IMR-90 (cell line): ENCODE data around the gene INTS2. TPM values are rescaled to one million over a fixed set of nuclear protein-coding genes. Genes with fewer than 3 reads are reported as not detected.
A peak's percentile ranks its signal among the peaks of the same experiment; 100 is the strongest.

Experiments used
- ATAC-seq: fragments of 200-7000 bp; cut with Tn5 transposase; 2 replicates; pipeline ENCODE4 v1.9.1; 2020; ENCODE audit warnings: low read depth, mild to moderate bottlenecking, moderate library complexity
- BruUV-seq: library from RNA; stranded (reverse); fragments of 400-500 nt; replicated peaks from 2 replicates; lab custom pipeline; 2021; lab: Mats Ljungman, UMichigan
- CTCF ChIA-PET: fragments of 300-600 bp; formaldehyde crosslinking; extraction: SDS; loops from one replicate; lab custom pipeline; 2021; ENCODE audit warnings: antibody characterized with exemption; lab: Yijun Ruan, JAX
- POLR2A ChIA-PET: fragments of 300-600 bp; sonication (Branson Sonifier 250); formaldehyde crosslinking; loops from one replicate; lab custom pipeline; 2022; ENCODE audit warnings: antibody characterized with exemption; ENCODE audit not compliant: unreplicated experiment; lab: Charles Lee
- DNase-seq: peaks from one replicate; pipeline ENCODE4 v3.0.0; 2013
- H2AFZ ChIP-seq: replicated peaks from 2 replicates; pipeline ENCODE3; 2013; ENCODE audit warnings: low read length, mild to moderate bottlenecking; ENCODE audit not compliant: poor library complexity
- H2AK5ac ChIP-seq: 2 replicates; pipeline ENCODE4 v1.6.1; 2013; ENCODE audit warnings: low read depth, low read length, inconsistent platforms
- H2AK9ac ChIP-seq: replicated peaks from 2 replicates; pipeline ENCODE3; 2013; ENCODE audit warnings: mild to moderate bottlenecking, low read depth, low read length, moderate library complexity; ENCODE audit not compliant: poor library complexity
- H2BK120ac ChIP-seq: 2 replicates; pipeline ENCODE4 v1.6.1; 2013; ENCODE audit warnings: low read depth, low read length, inconsistent platforms
- H2BK15ac ChIP-seq: 3 replicates; pipeline ENCODE4 v1.6.1; 2013; ENCODE audit warnings: low read depth, low read length, inconsistent platforms
- H2BK20ac ChIP-seq: 2 replicates; pipeline ENCODE4 v1.6.1; 2013; ENCODE audit warnings: low read depth, mild to moderate bottlenecking, inconsistent platforms, low read length, moderate library complexity
- H2BK5ac ChIP-seq: 2 replicates; pipeline ENCODE4 v1.6.1; 2013; ENCODE audit warnings: mild to moderate bottlenecking, low read depth, low read length, inconsistent platforms; ENCODE audit not compliant: poor library complexity, severe bottlenecking
- H3K14ac ChIP-seq: replicated peaks from 2 replicates; pipeline ENCODE4 v1.6.1; 2013; ENCODE audit warnings: low read depth, low read length, inconsistent platforms
- H3K18ac ChIP-seq: 2 replicates; pipeline ENCODE4 v1.6.1; 2013; ENCODE audit warnings: low read depth, low read length, control low read depth
- H3K23ac ChIP-seq: 2 replicates; pipeline ENCODE4 v1.6.1; 2013; ENCODE audit warnings: low read depth, low read length, inconsistent platforms
- H3K27ac ChIP-seq: 2 replicates; pipeline ENCODE4 v1.5.1; 2013; ENCODE audit warnings: mild to moderate bottlenecking, control low read depth, low read length; ENCODE audit not compliant: insufficient read depth
- H3K27me3 ChIP-seq: 2 replicates; pipeline ENCODE4 v1.6.1; 2013; ENCODE audit warnings: low read length; ENCODE audit not compliant: control insufficient read depth, insufficient read depth
- H3K36me3 ChIP-seq: 2 replicates; pipeline ENCODE4 v1.6.1; 2013; ENCODE audit warnings: low read length, mixed read lengths; ENCODE audit not compliant: control insufficient read depth, insufficient read depth
- H3K4ac ChIP-seq: 2 replicates; pipeline ENCODE4 v1.6.1; 2013; ENCODE audit warnings: low read depth, low read length, inconsistent platforms
- H3K4me1 ChIP-seq: 2 replicates; pipeline ENCODE4 v1.6.1; 2013; ENCODE audit warnings: low read length, mixed read lengths; ENCODE audit not compliant: control insufficient read depth, insufficient read depth
- H3K4me2 ChIP-seq: 2 replicates; pipeline ENCODE4 v1.6.1; 2013; ENCODE audit warnings: low read depth, mild to moderate bottlenecking, control low read depth, low read length, moderate library complexity
- H3K4me3 ChIP-seq: 2 replicates; pipeline ENCODE4 v1.5.1; 2013; ENCODE audit warnings: low read depth, mild to moderate bottlenecking, control low read depth, low read length, moderate library complexity; ENCODE audit not compliant: insufficient read depth
- H3K56ac ChIP-seq: 2 replicates; pipeline ENCODE4 v1.6.1; 2013; ENCODE audit warnings: low read length, inconsistent platforms; ENCODE audit not compliant: insufficient read depth; ENCODE audit errors: extremely low read depth
- H3K79me1 ChIP-seq, 2 experiments: 2 replicates each; pipeline ENCODE4 v1.6.1; 2013; ENCODE audit warnings: low read length in 2 of 2, inconsistent platforms in 1 of 2, low read depth in 1 of 2
- H3K9ac ChIP-seq: 2 replicates; pipeline ENCODE4 v1.6.1; 2013; ENCODE audit warnings: low read depth, low read length, control low read depth
- H3K9me1 ChIP-seq: 2 replicates; pipeline ENCODE4 v1.6.1; 2013; ENCODE audit warnings: low read length, inconsistent platforms; ENCODE audit not compliant: insufficient read depth
- H3K9me3 ChIP-seq: 2 replicates; pipeline ENCODE4 v1.6.1; 2013; ENCODE audit warnings: low read length; ENCODE audit not compliant: control insufficient read depth, insufficient read depth
- H4K20me1 ChIP-seq: 2 replicates; pipeline ENCODE4 v1.6.1; 2013; ENCODE audit warnings: low read length, inconsistent platforms; ENCODE audit not compliant: insufficient read depth
- H4K5ac ChIP-seq: 2 replicates; pipeline ENCODE4 v1.6.1; 2013; ENCODE audit warnings: mild to moderate bottlenecking, low read depth, low read length, control low read depth
- H4K8ac ChIP-seq, 2 experiments: 2 replicates each; pipeline ENCODE4 v1.6.1; 2013; ENCODE audit warnings: low read depth in 2 of 2, low read length in 2 of 2, control low read depth in 1 of 2, inconsistent platforms in 1 of 2
- H4K91ac ChIP-seq: 2 replicates; pipeline ENCODE4 v1.6.1; 2013; ENCODE audit warnings: low read depth, low read length, inconsistent platforms; ENCODE audit not compliant: insufficient read depth
- BHLHE40 ChIP-seq: fragments of 150-350 bp; IDR thresholded peaks from 2 replicates; pipeline ENCODE4 v1.6.1; 2016; ENCODE audit warnings: mild to moderate bottlenecking, low read depth, low read length
- CEBPB ChIP-seq: IDR thresholded peaks from 2 replicates; pipeline ENCODE4 v1.6.1; 2012; ENCODE audit warnings: low read depth, low read length, improper control_type of control experiment
- CHD1 ChIP-seq: IDR thresholded peaks from 2 replicates; pipeline ENCODE4 v1.6.1; 2012; ENCODE audit warnings: low read depth, low read length, improper control_type of control experiment
- CTCF ChIP-seq: conservative IDR thresholded peaks from 2 replicates; pipeline ENCODE4 v1.5.1; 2012; ENCODE audit warnings: mild to moderate bottlenecking, low read depth, low read length, improper control_type of control experiment
- ELK1 ChIP-seq: fragments of 150-350 bp; IDR thresholded peaks from 2 replicates; pipeline ENCODE4 v1.6.1; 2016; ENCODE audit warnings: low read depth, mild to moderate bottlenecking, low read length, moderate library complexity, borderline replicate concordance
- FOS ChIP-seq: fragments of 150-350 bp; IDR thresholded peaks from 2 replicates; pipeline ENCODE4 v1.6.1; 2016; ENCODE audit warnings: low read depth, low read length
- MAFK ChIP-seq: IDR thresholded peaks from 2 replicates; pipeline ENCODE4 v1.6.1; 2012; ENCODE audit warnings: low read depth, low read length, improper control_type of control experiment
- MAZ ChIP-seq: IDR thresholded peaks from 2 replicates; pipeline ENCODE4 v1.6.1; 2012; ENCODE audit warnings: low read depth, mild to moderate bottlenecking, low read length, improper control_type of control experiment, moderate library complexity, borderline replicate concordance
- MXI1 ChIP-seq: IDR thresholded peaks from 2 replicates; pipeline ENCODE4 v1.6.1; 2012; ENCODE audit warnings: low read depth, mild to moderate bottlenecking, low read length, moderate library complexity, borderline replicate concordance
- NFE2L2 ChIP-seq: fragments of 150-350 bp; IDR thresholded peaks from 2 replicates; pipeline ENCODE4 v1.6.1; 2016; ENCODE audit warnings: low read depth, mild to moderate bottlenecking, low read length
- POLR2A ChIP-seq: IDR thresholded peaks from 2 replicates; pipeline ENCODE4 v1.6.1; 2012; ENCODE audit warnings: mild to moderate bottlenecking, low read depth, low read length
- RAD21 ChIP-seq: IDR thresholded peaks from 2 replicates; pipeline ENCODE4 v1.6.1; 2012; ENCODE audit warnings: low read length, improper control_type of control experiment
- RCOR1 ChIP-seq: IDR thresholded peaks from 2 replicates; pipeline ENCODE4 v1.6.1; 2012; ENCODE audit warnings: mild to moderate bottlenecking, low read length, improper control_type of control experiment; ENCODE audit not compliant: insufficient replicate concordance
- RFX5 ChIP-seq: IDR thresholded peaks from 2 replicates; pipeline ENCODE4 v1.8.0; 2012; ENCODE audit warnings: low read depth, mild to moderate bottlenecking, low read length, moderate library complexity
- SMC3 ChIP-seq: fragments of 150-350 bp; IDR thresholded peaks from 2 replicates; pipeline ENCODE4 v1.6.1; 2016; ENCODE audit warnings: low read depth, mild to moderate bottlenecking, antibody characterized with exemption, low read length, moderate library complexity
- USF2 ChIP-seq: fragments of 150-350 bp; IDR thresholded peaks from 2 replicates; pipeline ENCODE4 v1.6.1; 2017; ENCODE audit warnings: mild to moderate bottlenecking, antibody characterized with exemption, low read length, low read depth
- WGBS, 2 experiments: methylation state at CpG; one replicate each; pipeline versions ENCODE4 v1.1.5 to v1.1.7; 2013; ENCODE audit warnings: missing lambda C conversion rate in 2 of 2; ENCODE audit not compliant: insufficient read length in 1 of 2; ENCODE audit errors: extremely low coverage in 2 of 2; 5-methylcytosine and 5-hydroxymethylcytosine counted together
- dilution Hi-C: fragments of 300-500 bp; cut with HindIII; formaldehyde crosslinking; loops from one replicate; pipeline ENCODE4 v1.14.3; 2018; ENCODE audit warnings: low sequenced_read_pairs; ENCODE audit not compliant: unreplicated experiment
- in situ Hi-C: fragments of 300-500 bp; cut with MboI; formaldehyde crosslinking; loops from 3 replicates; pipeline ENCODE4 v1.14.3; 2019; ENCODE audit warnings: low sequenced_read_pairs, inconsistent platforms, mixed read lengths
- intact Hi-C: fragments of 100-400 bp; cut with micrococcal nuclease; formaldehyde crosslinking; loops from 2 replicates; pipeline ENCODE4 v1.10.0; 2022
- polyA plus RNA-seq, 3 experiments: library from polyadenylated mRNA; depleted of rRNA; stranded (reverse); fragments of >200 nt; gene quantifications; 2 replicates each; pipeline ENCODE4 v1.2.3, GENCODE V29; 2012; ENCODE audit warnings: low replicate concordance in 1 of 3
- total RNA-seq: library from RNA; depleted of rRNA; stranded (reverse); fragments of >200 nt; gene quantifications from 2 replicates; pipeline ENCODE4 v1.2.3, GENCODE V29; 2012

The INTS2 gene
- total and polyA plus RNA-seq, 2 of the 4 experiments (the other 2 are of a cell fraction) = 4.0 to 17.4 TPM

GRCh38 chr17:61828694-61829093, 99.1 kb downstream of the INTS2 start:
- CTCF ChIA-PET = no interaction called here

More at GRCh38 chr17:61828694-61829093, 99.1 kb downstream of the INTS2 start:
- DNase-seq (no peak), ATAC-seq (no peak)
- Histone ChIP-seq H3K14ac (no peak overlapping the region), H3K9me3 (no peaks in the 10 kb centered on the region), H4K91ac (no peak overlapping the region), H4K5ac (no peak overlapping the region), H4K8ac (peak overlapping the region in 1 of 2 experiments; percentile 3; a peak in 1 of 4 replicates), H3K4ac (no peak overlapping the region), H3K23ac (no peak overlapping the region), H3K4me3 (no peak overlapping the region), H2BK20ac (no peak overlapping the region), H4K20me1 (no peaks in the 10 kb centered on the region), H3K9me1 (0 out of 2 replicates have a peak, but pooled peaks cover 2% of the 10 kb centered on the region), H3K27ac (no peak overlapping the region), H2BK5ac (no peak overlapping the region), H3K27me3 (no peaks in the 10 kb centered on the region), H2AK9ac (no peak overlapping the region), H2BK120ac (no peak overlapping the region), H3K36me3 (no peaks in the 10 kb centered on the region), H2AFZ (no peak overlapping the region), H3K79me1 (peaks cover 0 to 16% of the 10 kb centered on the region in 2 experiments; a peak in 2 of 4 replicates), H3K18ac (no peak overlapping the region), H3K4me1 (peaks cover 2% of the 10 kb centered on the region; the same call in 1 of the 2 replicates), H3K56ac (no peak overlapping the region), H2AK5ac (no peak overlapping the region), H3K4me2 (no peak overlapping the region), H2BK15ac (no peak overlapping the region), H3K9ac (no peak overlapping the region)
- intact Hi-C loops (no loop called here), dilution Hi-C loops (no loop called here), in situ Hi-C loops (no loop called here)
- POLR2A ChIA-PET = no interaction called here
- WGBS, 2 experiments = no CpG with 5 or more reads among the region's 1 CpG
- no TSS peak for BruUV-seq
- no peak for TF ChIP-seq CHD1
- no peak for TF ChIP-seq MAFK
- TF ChIP-seq RFX5 = no peak
- no peak for TF ChIP-seq POLR2A
- no peak for TF ChIP-seq CTCF
- no peak for TF ChIP-seq USF2
- no peak for TF ChIP-seq RCOR1
- no peak for TF ChIP-seq BHLHE40
- TF ChIP-seq RAD21 = no peak
- TF ChIP-seq MXI1 = no peak
- TF ChIP-seq NFE2L2 = no peak
- TF ChIP-seq MAZ = no peak
- TF ChIP-seq ELK1 = no peak
- no peak for TF ChIP-seq SMC3
- no peak for TF ChIP-seq FOS
- no peak for TF ChIP-seq CEBPB
